ENCODE results near the gene PALD1.
"Not testable (repeated sequence)": the region's sequence is repeated elsewhere in the genome, so short reads cannot be mapped to it uniquely, and the experiment has no call there.

PALD1 gene

GRCh38 chr10:70602665-70603448, 124.3 kb downstream of the PALD1 start, which contains the start of gene PRF1:
Gene PRF1 (minus strand): TSS chr10:70602741. CDS start chr10:70600902, 1,839 bp downstream.
- no peak within 1 kb of the TSS for H3K4me3 ChIP-seq (ENCODE audit: low read length)
- no peaks in the 10 kb centered on the region for H3K4me1 ChIP-seq (ENCODE audit: control insufficient read depth, insufficient read depth, low read length)
- H3K36me3 ChIP-seq (ENCODE audit: insufficient read depth, low read length): no peaks in the 10 kb centered on the region
- peaks cover 17% of the 10 kb centered on the region for H3K27me3 ChIP-seq (ENCODE audit: control insufficient read depth, insufficient read depth, low read length)
- no peak within 1 kb of the TSS for H3K4me2 ChIP-seq (ENCODE audit: low read length)
- no peak within 1 kb of the TSS for H3K9ac ChIP-seq (ENCODE audit: low read depth, low read length)
- no peaks in the 10 kb centered on the region for H3K9me3 ChIP-seq (replicated peaks; ENCODE audit: low read length)

- H3K4me1 ChIP-seq (ENCODE audit: control insufficient read depth, insufficient read depth, low read length): no peaks in the 10 kb centered on the region
- no peak overlapping the region for H3K4me3 ChIP-seq (ENCODE audit: low read length)
- no peaks in the 10 kb centered on the region for H3K9me3 ChIP-seq (replicated peaks; ENCODE audit: low read length)
- H3K36me3 ChIP-seq (ENCODE audit: insufficient read depth, low read length): no peaks in the 10 kb centered on the region
- no peak overlapping the region for H3K9ac ChIP-seq (ENCODE audit: low read depth, low read length)
- H3K27me3 ChIP-seq (ENCODE audit: control insufficient read depth, insufficient read depth, low read length): peaks cover 17% of the 10 kb centered on the region
- H3K4me2 ChIP-seq (ENCODE audit: low read length): no peak overlapping the region
These were observed 124.9 kb downstream of the PALD1 start for GRCh38 chr10:70603449-70603801.

GRCh38 chr10:70604106-70604505, 125.5 kb downstream of the PALD1 start:
- no peaks in the 10 kb centered on the region for H3K4me1 ChIP-seq (ENCODE audit: control insufficient read depth, insufficient read depth, low read length)
- no peak overlapping the region for H3K4me2 ChIP-seq (ENCODE audit: low read length)
- no peak overlapping the region for H3K9ac ChIP-seq (ENCODE audit: low read depth, low read length)
- no peaks in the 10 kb centered on the region for H3K36me3 ChIP-seq (ENCODE audit: insufficient read depth, low read length)
- no peaks in the 10 kb centered on the region for H3K9me3 ChIP-seq (replicated peaks; ENCODE audit: low read length)
- H3K27me3 ChIP-seq (ENCODE audit: control insufficient read depth, insufficient read depth, low read length): peaks cover 17% of the 10 kb centered on the region
- no peak overlapping the region for H3K4me3 ChIP-seq (ENCODE audit: low read length)

DNA sequence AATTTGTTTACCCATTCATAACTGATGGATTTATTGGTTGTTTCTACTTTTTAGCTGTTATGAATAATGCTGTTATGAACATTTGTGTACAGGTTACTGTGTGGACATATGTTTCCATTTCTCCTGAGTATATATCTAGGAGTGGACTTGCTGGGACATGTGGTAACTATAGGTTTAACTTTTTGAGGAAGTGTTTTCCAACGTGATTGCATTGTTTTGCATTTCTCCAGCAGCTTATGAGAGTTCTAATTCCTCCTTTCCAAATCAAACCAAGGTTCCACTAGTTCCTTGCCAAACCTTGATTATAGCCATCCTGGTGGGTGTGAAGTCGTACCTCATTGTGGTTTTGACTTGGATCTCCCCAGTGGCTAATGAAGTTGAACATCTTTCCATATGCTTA, 126.6 kb downstream of the PALD1 start:
- Histone ChIP-seq H3K4me2 (ENCODE audit: low read length) (no peak overlapping the region), H3K9ac (ENCODE audit: low read depth, low read length) (no peak overlapping the region), H3K36me3 (ENCODE audit: insufficient read depth, low read length) (no peaks in the 10 kb centered on the region), H3K27me3 (ENCODE audit: control insufficient read depth, insufficient read depth, low read length) (peaks cover 17% of the 10 kb centered on the region), H3K4me1 (ENCODE audit: control insufficient read depth, insufficient read depth, low read length) (no peaks in the 10 kb centered on the region), H3K9me3 (replicated peaks; ENCODE audit: low read length) (no peaks in the 10 kb centered on the region), H3K4me3 (ENCODE audit: low read length) (no peak overlapping the region)

DNA sequence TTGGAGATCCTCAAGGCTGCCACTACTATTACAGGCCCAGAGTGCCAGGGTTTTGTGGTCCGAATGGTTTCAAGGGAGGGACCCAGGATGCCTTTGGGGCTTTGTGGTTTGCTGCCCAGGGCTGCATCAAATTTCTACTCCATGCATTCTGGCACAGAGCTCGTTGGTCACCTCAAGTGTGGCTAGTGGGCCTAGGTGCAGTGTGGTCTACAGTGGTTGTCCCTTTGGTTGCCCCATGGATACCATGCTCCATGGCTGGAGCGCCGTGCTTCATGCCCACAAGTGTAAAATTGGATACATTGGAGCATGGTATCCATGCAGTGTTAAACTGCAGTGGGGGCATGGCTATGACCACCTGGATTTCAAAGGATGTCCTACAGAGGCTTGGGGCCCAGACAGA, 129.4 kb downstream of the PALD1 start:
- Histone ChIP-seq H3K9ac (ENCODE audit: low read depth, low read length) (no peak overlapping the region), H3K4me3 (ENCODE audit: low read length) (no peak overlapping the region), H3K9me3 (replicated peaks; ENCODE audit: low read length) (no peaks in the 10 kb centered on the region), H3K27me3 (ENCODE audit: control insufficient read depth, insufficient read depth, low read length) (peaks cover 21% of the 10 kb centered on the region), H3K36me3 (ENCODE audit: insufficient read depth, low read length) (no peaks in the 10 kb centered on the region), H3K4me2 (ENCODE audit: low read length) (no peak overlapping the region), H3K4me1 (ENCODE audit: control insufficient read depth, insufficient read depth, low read length) (no peaks in the 10 kb centered on the region)

GRCh38 chr10:70613941-70614340, 135.4 kb downstream of the PALD1 start:
- H3K9ac ChIP-seq (ENCODE audit: low read depth, low read length): no peak overlapping the region

DNA sequence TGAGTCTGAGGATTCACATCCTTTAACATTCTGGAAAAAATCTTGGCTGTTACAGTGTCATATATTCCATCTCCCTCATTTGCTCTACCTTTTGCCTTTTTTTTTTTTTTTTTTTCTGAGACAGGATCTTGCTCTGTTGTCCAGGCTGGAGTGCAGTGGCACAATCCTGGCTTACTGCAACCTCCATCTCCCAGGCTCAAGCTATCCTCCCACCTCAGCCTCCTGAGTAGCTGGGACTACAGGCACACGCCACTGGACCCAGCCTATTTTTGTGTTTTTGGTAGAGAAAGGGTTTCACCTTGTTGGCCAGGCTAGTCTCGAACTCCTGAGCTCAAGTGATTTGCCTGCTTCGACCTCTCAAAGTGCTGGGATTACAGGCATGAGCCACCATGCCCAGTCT, 135.8 kb downstream of the PALD1 start:
- H3K4me3 ChIP-seq (ENCODE audit: low read length); H3K4me2 ChIP-seq (ENCODE audit: low read length); H3K36me3 ChIP-seq (ENCODE audit: insufficient read depth, low read length); H3K9me3 ChIP-seq (replicated peaks; ENCODE audit: low read length); H3K9ac ChIP-seq (ENCODE audit: low read depth, low read length): not testable (repeated sequence)
- H3K4me1 ChIP-seq (ENCODE audit: control insufficient read depth, insufficient read depth, low read length): peaks cover 11% of the 10 kb centered on the region
- H3K27me3 ChIP-seq (ENCODE audit: control insufficient read depth, insufficient read depth, low read length): peaks cover 24% of the 10 kb centered on the region

More at GRCh38 chr10:70613941-70614340, 135.4 kb downstream of the PALD1 start:
- H3K4me1 ChIP-seq (ENCODE audit: control insufficient read depth, insufficient read depth, low read length): peaks cover 11% of the 10 kb centered on the region
- no peaks in the 10 kb centered on the region for H3K9me3 ChIP-seq (replicated peaks; ENCODE audit: low read length)
- H3K36me3 ChIP-seq (ENCODE audit: insufficient read depth, low read length): no peaks in the 10 kb centered on the region
- H3K4me3 ChIP-seq (ENCODE audit: low read length): no peak overlapping the region
- H3K4me2 ChIP-seq (ENCODE audit: low read length): no peak overlapping the region
- peaks cover 24% of the 10 kb centered on the region for H3K27me3 ChIP-seq (ENCODE audit: control insufficient read depth, insufficient read depth, low read length)

GRCh38 chr10:70615211-70615610, 136.6 kb downstream of the PALD1 start:
- Histone ChIP-seq H3K4me3 (ENCODE audit: low read length) (no peak overlapping the region), H3K4me2 (ENCODE audit: low read length) (no peak overlapping the region), H3K9me3 (replicated peaks; ENCODE audit: low read length) (peaks cover 4% of the 10 kb centered on the region), H3K4me1 (ENCODE audit: control insufficient read depth, insufficient read depth, low read length) (peaks cover 11% of the 10 kb centered on the region), H3K27me3 (ENCODE audit: control insufficient read depth, insufficient read depth, low read length) (peaks cover 24% of the 10 kb centered on the region), H3K36me3 (ENCODE audit: insufficient read depth, low read length) (no peaks in the 10 kb centered on the region), H3K9ac (ENCODE audit: low read depth, low read length) (no peak overlapping the region)

GRCh38 chr10:70615784-70616522, 137.4 kb downstream of the PALD1 start:
- H3K9me3 ChIP-seq (replicated peaks; ENCODE audit: low read length): peaks cover 5% of the 10 kb centered on the region
- no peak overlapping the region for H3K4me3 ChIP-seq (ENCODE audit: low read length)
- H3K4me2 ChIP-seq (ENCODE audit: low read length): no peak overlapping the region
- H3K4me1 ChIP-seq (ENCODE audit: control insufficient read depth, insufficient read depth, low read length): peaks cover 11% of the 10 kb centered on the region
- no peaks in the 10 kb centered on the region for H3K36me3 ChIP-seq (ENCODE audit: insufficient read depth, low read length)
- no peak overlapping the region for H3K9ac ChIP-seq (ENCODE audit: low read depth, low read length)
- peaks cover 24% of the 10 kb centered on the region for H3K27me3 ChIP-seq (ENCODE audit: control insufficient read depth, insufficient read depth, low read length)

DNA sequence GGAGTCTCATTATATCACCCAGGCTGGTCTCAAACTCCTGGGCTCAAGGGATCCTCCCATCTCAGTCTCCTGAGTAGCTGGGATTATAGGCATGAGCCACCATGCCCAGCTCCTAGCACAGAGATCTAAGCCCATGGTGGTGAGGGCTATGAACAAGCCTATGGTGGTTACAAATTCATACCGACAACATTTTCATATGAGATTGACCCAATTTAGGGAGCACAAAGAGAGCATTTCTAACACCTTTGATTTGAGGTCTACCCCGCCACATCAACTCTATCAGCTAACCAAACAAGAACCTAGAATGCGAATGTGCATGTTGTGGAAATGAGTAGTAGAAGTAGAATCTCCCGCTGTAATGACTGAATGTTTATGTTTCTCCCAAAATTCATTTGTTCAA, 138.2 kb downstream of the PALD1 start:
- no peaks in the 10 kb centered on the region for H3K36me3 ChIP-seq (ENCODE audit: insufficient read depth, low read length)
- no peak overlapping the region for H3K4me3 ChIP-seq (ENCODE audit: low read length)
- no peak overlapping the region for H3K9ac ChIP-seq (ENCODE audit: low read depth, low read length)
- peaks cover 5% of the 10 kb centered on the region for H3K9me3 ChIP-seq (replicated peaks; ENCODE audit: low read length)
- H3K4me1 ChIP-seq (ENCODE audit: control insufficient read depth, insufficient read depth, low read length): peaks cover 11% of the 10 kb centered on the region
- peaks cover 24% of the 10 kb centered on the region for H3K27me3 ChIP-seq (ENCODE audit: control insufficient read depth, insufficient read depth, low read length)
- no peak overlapping the region for H3K4me2 ChIP-seq (ENCODE audit: low read length)
